ENCODE results near the gene HOTAIR.

The HOTAIR gene

GRCh38 chr12:53998110-53998899 is 23.6 kb upstream of the HOTAIR start:
- no peak for DNase-seq

- no peak for DNase-seq
Observed at GRCh38 chr12:53997204-53998109, 22.7 kb upstream of the HOTAIR start.

DNA sequence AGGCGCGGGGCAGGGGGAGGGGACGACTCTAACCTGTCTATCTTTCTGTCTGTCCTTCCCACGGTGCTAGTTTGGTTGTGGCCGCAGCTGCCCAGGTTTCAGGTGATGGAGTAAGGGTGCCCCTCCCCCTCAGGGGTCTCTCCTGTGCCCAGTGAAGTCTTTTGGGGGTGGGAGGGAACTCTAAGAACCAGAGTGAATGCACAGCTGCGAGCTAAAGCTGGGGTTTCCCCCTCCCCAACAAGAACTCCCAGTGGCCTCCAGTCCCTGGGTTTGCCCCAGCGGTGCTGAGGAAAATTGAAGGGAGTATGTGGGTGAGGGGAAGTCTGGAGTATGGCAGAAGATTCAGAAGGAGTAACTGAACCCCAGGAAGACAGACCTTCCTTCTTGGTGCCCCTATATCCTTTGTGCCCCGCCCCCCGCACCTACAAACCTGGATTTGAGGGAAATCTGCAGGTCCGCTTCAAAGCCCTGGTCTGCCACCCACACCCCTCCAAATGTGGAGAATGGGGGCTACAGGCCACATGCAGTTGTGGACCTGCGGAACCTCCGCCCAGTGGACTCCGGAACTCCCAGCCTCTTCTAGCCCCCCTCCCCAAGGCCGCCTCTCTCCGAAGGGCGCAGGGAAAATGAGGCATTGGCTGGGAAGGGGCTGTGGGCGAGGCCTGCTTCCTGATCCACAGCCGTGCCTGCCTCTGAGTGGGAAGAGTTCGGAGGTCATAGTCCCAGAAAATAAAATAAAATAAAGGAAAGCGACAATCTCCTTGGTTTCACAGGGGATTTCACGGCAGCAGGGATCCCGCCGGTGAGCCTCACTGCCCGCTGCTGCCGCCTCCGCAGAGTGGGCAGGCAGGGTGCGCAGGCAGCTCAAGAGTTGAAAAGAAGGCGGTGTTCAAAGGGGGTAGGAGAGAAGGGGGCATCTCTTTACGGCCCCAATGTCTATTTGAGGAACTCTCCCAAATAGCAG is 21.8 kb upstream of the HOTAIR start:
- DNase-seq, result no peak

DNA sequence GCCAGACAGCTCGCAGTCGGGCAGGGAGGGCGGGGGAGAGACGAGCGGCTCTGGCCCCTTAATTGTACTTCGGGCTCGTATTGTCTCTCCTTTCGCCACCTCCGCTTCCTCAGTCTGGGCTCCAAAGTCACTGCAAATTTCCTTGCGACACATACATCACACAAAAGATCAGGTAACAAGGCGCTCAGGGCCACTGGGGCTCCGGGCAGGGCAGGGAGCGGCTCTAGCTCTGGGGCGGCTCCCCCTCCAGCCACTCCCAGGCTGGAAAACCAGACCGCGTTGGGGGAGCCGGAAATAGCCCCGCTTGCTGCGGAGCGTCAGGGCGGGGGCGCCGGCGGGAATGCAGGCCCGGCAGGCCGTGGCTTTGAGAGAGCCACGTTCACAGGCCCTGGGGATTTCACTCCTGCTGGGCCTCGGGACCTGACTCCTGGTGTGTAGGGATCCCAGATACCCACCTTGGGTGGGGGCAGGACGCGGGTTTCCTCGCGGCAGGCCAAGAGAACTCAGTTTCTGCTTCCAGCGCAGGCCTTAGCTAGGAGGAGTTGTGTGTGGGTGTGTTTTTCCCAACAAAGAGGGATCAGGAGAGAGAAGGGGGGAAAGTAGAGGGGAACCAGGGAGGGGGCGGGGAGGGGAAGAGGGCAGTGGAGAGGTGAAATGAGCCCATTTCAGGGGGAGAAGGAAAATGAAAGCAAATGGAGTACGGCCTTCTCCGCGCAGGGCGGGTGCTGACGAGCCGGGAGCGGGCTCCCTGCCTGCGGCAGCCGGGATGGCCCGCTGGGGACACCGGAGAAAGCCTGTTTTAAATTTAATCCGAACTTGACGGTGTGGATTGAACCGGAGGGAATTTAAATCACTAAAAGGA is 20.9 kb upstream of the HOTAIR start:
- no peak for DNase-seq

DNA sequence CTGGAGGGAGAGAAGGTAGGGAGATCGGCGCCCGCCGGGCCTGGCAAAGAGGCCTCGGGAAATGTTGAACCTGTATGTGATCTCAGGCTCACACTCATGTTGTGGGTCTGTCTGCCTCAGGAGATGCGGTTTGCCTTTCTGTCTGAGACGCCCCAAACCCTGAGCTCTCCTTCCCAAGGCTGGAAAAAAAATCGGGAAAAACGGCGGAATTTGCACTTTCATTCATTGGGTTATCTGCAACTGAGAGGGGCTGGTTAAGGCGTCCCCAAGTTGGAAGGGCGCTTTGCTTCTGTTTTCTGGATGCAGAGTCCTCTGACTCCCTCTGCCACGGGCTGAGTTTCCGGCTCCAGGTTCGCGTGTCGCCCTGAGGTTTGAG is 20.2 kb upstream of the HOTAIR start:
- DNase-seq, result no peak

GRCh38 chr12:53994264-53995001 is 19.7 kb upstream of the HOTAIR start:
- DNase-seq, result no peak

GRCh38 chr12:53994009-53994263 is 19.2 kb upstream of the HOTAIR start:
- DNase-seq, result no peak

DNA sequence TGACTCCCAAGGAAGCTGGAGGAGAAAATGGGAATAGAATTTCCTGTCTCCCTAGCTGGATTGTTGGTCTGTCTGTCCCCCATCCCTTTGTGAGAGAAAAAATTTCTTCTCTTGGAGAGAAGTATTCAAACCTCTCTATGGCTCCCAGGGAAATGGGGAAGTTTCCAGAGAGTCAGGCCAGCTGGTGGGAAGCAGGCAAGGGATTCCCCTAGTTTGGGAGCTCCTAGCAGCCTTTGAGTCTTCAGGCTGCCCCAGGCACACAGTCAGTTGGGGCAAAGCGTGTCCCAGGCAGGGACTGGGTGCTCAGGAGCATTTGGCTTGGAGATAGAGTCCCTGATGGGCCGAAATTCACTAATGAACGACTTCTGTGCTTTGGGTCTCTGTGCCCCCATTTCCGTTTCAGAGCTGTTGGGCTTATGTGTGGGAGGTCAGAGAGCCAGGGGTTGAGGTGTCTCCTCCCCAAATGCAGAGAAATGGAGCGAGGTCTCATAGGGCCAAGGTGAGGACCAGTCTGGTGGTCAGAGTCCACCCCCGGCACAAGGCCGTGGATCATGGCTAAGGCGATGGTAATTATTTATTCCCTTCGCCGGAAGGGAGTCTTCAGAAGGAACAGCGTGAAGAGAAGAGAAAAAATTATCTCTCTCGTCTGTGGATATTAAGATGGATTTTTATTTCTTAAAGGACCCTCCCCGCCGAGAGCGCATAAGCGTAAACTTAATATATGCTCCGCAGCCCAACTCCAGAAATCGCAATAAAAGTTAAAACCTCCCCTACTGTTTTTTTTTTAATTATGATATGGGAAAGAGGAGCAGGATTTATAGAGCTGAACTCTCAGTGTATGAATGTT is 18.6 kb upstream of the HOTAIR start:
- no peak for DNase-seq

DNA sequence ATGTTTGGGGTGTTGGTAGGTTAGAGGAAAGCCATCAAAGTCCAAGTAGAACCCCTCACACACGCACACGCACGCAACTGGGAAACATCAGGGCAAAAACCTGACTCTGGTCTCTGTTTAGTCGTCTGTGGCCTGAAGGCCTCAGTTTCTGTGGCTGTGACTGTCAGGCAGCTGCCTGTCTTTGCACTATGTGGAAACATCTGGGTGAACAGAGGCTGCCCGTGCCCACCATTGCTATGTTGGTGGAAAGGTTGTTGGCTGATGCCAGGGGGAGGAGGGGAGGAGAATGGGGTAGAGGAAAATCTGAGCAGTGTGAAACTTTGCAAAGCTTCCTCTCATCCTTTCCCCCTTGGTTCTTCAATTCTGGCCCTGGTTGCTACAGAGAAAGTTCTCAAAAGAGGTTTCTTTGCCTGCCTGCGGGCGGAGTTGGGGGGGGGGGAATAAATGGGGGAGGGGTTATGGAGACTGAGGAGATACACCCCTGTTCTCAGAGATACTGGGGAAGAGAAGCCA is 17.7 kb upstream of the HOTAIR start:
- DNase-seq, result no peak

DNA sequence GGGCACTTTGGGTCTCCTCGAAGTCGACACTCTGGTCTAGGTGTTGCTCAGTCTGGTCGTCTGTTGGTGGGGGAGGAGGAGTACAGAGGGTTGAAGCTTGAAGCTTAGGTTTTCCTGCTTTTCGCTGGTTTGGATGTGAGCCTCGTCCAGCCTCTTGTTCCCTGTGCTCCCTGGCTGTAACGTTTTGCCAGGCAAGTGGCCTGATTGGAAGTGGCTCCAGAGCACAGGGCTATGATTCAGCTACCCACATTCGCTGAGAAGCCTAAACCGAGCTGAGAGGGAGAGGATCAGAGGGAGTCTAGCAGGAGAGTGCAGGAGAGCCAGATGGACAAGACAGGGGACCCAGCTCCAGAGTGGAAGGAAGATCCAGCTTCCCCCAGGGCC is 16.3 kb upstream of the HOTAIR start:
- no peak for DNase-seq

DNA sequence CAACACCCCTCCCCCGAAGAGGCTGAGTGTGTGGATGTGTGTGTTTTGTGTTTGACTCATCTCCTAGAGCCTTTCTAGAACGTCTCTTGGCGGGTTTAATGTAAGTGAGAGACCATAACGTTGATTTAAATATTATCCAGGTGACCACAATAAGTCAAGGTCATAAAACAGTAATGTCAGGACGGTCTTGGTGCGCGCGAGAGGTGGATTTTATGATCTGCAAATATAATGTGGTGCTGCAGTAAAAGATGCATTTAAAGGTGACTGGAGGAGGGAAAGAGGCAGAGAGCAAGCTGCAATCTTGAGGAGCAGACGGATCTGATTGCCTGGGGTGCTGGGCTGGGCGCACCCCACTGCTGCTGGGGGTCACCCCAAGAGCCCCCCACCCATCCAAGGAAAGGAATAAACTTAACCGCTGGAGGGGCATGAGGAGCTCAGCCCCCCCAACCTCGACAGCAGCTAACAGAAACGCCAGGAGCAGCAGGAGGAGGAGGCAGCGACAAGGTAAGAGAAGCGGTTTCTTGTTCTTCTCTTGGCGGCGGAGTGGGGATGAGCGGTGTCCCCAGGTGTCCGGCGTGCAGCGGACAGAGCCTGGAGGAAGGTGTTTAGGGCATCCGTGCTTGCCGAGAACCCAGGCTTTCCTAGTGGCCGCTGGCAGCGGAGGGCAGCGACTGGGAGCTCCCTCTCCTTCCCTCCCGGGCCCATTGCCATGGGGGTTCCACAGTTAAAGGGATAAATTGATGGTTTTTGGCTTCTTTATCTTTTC is 15.7 kb upstream of the HOTAIR start:
- DNase-seq, result no peak

- DNase-seq, result peak; percentile 34
Observed at GRCh38 chr12:53989227-53990113, 14.7 kb upstream of the HOTAIR start.

- no peak for DNase-seq
Observed at GRCh38 chr12:53988541-53989226, 13.9 kb upstream of the HOTAIR start.

- no peak for DNase-seq
Observed at GRCh38 chr12:53987787-53988230, 13.1 kb upstream of the HOTAIR start.

DNA sequence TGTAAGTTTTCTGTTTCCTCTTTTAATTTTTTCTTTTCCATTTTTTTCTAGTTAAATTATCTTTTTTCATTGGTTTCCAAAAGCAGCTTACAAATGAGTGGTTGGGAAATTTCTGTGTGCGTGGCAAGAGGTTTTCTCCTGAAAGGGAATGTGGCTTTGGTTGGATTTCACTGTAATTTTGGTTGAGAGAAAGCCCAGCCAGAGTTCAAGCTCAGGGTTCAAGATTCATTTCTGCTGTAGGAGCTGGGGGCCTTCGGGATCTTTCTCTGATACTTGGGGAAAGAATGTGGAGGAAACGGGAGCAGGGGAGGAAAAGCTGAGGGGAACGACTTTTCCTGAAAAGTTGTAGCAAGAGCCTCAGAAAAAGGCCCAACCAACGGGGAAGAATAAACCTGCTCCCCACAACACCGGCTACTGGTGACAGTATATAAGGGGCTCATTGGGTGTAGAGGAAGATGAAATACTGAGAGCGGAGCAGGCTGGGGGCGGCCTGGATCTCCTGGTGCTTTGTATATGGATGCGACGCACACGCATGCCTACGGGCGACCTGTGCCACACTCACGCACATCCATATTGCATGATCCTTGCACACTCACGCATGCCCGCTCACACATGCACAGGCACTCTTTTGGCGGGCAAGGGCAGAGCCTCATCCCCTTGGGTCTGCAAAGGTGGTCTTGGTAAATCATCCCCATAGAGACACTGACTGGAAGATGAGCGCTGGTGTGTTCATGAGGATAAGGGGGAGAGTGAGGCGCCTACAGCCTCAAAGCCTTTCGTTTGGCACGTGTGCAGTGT is 12.1 kb upstream of the HOTAIR start:
- DNase-seq, result no peak

DNA sequence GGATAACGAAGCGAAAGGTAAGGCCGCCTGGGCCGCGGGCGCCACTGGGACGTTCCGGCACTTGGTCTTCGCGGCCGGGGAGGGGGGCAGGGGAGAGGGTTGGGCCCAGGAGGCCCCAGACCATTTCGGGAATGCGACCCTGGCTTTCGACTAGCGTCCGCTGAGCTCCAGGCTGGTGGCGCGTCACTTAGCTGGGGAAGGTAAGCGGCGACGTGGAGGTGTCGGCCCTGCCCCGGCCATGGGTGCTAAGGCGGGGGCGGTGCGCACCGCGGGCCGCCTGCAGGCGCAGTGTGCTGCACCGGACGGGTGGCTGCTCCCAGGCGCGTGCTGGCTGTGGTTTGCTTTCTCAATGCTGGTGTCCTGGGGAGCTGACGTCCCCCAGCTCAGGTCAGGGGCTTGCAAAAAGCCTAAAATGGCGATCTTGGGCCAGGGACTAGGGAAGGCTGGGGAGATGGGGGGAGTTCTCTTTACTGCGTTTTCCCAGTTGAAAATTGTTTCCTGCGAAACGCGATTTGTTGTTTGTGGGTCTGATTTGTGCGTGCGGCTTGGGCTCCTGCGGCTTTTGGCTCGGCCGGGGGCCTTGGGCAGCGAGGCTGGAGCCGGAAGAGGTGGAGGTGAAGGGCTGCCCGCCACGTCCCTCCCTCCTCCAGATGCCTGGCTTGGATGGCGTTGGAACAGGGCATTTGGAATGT is 11.4 kb upstream of the HOTAIR start:
- DNase-seq, result peak; percentile 10

All from NCI-H510A treated with DMSO at 0.1 percent for 48 hours (cell line).